ENCODE measurements around the gene KDM4F.

DNA sequence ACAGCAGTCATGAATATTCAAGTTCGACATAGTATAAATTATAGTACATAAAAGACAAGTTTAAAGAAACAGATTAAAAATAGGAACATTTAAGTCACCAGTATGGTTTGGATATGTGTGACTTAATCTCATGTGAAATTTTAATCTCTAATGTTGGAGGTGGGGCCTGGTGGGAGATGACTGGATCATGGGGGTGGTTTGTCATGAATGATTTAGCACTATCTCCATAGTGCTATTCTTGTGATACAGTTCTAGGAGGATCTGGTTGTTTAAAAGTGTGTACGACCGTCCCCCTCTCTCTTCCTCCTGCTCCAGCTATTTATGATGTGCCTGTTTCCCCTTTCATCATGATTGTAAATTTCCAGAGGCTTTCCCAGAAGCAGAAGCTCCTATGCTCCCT, 20.9 kb upstream of the KDM4F start:
- TF ChIP-seq, protein P1, sequence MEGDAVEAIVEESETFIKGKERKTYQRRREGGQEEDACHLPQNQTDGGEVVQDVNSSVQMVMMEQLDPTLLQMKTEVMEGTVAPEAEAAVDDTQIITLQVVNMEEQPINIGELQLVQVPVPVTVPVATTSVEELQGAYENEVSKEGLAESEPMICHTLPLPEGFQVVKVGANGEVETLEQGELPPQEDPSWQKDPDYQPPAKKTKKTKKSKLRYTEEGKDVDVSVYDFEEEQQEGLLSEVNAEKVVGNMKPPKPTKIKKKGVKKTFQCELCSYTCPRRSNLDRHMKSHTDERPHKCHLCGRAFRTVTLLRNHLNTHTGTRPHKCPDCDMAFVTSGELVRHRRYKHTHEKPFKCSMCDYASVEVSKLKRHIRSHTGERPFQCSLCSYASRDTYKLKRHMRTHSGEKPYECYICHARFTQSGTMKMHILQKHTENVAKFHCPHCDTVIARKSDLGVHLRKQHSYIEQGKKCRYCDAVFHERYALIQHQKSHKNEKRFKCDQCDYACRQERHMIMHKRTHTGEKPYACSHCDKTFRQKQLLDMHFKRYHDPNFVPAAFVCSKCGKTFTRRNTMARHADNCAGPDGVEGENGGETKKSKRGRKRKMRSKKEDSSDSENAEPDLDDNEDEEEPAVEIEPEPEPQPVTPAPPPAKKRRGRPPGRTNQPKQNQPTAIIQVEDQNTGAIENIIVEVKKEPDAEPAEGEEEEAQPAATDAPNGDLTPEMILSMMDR (conservative IDR thresholded peaks at IDR 0.05 in 1 of 2, IDR thresholded peaks at IDR 0.05 in 1 of 2; ENCODE audit: low read depth in 1 of 2, low read length in 2 of 2): no peak
- no peak for TF ChIP-seq EZH2 (IDR thresholded peaks at IDR 0.05; ENCODE audit: low read length, missing control alignments)

Measured in fibroblast of lung (primary cell).